Esophagus mucosa (tissue), 1 donor: ENCODE results near the gene PALD1. TPM values are rescaled to one million over a fixed set of nuclear protein-coding genes. Genes with fewer than 3 reads are reported as not detected.

Experiments used
- ATAC-seq: fragments of 200-7000 bp; cut with Tn5 transposase; one replicate; pipeline ENCODE4 v1.9.1; 2020
- total RNA-seq: library from RNA; stranded (reverse); gene quantifications from one replicate; pipeline ENCODE4 v1.2.4, GENCODE V29; 2023
- donor health status: DM: yes; HTN: yes; CAD: no.

The PALD1 gene
- total RNA-seq, 1 donor from 2014 or later, result 4.6 TPM

DNA sequence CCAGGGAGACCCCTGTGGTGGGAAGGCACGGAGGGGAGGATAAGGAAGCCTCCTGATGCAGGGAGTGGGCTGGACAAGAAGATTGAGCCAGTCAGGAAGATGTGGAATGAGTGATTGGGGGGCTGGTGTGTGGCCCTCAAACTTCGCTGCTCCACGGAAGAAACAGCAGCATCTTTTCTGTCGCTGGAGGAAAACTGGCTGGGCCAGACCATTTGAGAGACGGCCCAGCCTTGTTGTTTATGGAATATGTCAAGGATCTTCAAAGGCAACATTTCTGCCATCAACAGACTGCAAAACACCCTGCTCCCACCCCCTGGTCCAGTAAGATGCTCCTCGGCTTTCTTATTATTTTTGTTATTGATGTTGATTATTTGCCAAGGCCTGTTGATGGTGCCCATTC, 29.4 kb downstream of the PALD1 start:
- no peak for ATAC-seq

DNA sequence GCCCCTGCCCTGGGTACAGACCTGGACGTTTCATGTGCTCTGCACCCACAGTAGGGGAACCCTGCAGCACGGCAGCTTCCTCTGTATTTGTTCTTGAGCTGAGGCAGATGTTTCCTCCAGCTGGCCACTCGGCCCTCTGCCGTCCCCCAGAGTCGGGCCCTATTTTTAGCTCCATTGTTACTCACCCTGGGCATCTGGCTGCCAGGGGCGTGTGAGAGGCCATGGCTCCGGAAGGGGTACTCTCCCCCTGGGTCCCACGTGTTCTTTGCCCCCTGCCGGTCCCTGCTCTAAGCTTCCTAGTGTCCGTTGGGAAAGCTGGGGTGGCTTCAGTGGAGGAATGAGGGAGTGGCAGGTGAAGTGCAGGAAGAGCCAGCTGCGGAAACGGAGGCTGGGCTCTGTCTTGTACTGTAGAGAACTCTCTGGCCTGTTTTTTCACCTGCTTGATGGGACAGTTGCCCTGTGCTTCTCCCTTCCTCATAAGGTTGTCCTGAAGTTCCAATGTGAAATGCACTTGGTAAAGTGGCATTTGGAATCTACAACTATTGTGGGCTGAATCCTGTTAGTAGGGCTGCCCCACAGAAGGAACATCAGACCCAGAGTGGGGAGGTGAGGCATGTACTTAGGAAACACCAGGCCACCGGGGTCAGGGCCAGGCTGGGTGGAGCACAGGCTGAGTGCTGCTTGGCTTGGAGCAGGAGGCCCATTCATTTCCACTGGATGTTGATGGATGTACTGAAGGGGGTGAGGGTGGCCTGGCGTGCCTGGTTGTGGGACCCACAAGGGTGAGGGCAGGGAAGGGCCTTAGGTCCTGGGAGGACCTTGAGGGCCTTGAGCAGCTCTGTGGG, 30.6 kb downstream of the PALD1 start:
- peak; percentile 39 for ATAC-seq

DNA sequence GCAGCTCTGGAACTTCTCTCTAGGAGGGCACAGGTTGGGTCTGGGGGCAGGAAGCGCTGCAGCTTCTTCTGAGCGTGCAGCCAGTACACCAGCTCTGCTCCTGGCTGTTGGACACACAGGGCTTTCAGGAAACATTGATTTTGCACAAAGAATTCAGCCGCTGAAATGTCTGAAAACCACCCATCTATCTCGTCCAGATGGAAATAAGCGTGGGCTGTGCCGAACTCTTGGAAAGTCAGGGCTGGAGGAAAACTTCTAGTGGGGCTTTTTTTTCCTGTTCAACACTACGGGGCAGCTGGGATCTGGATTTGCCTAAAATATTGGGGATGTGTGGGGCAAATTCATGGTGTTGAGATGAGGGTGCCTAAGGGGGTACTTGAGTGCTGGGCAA, 31.2 kb downstream of the PALD1 start:
- no peak for ATAC-seq

DNA sequence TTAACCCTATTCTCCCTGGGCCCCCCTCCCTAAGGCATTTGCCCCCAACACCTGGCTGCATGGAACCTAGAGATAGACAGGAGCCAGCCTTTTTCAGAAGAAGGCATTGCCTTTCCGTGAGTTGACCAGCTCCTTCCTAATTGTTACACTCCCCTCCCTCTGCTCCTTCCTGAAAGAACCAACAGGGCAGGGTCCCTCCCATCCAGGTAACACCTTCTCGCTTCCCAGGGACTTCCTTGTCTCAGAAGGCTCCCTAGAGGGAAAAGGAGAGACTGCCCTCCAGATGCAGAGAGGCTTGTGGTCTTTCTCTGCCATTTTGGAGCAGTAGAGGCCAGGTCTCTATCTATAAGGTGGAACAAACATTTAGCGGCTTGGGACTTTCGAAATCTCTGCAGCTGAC, 31.9 kb downstream of the PALD1 start:
- no peak for ATAC-seq

DNA sequence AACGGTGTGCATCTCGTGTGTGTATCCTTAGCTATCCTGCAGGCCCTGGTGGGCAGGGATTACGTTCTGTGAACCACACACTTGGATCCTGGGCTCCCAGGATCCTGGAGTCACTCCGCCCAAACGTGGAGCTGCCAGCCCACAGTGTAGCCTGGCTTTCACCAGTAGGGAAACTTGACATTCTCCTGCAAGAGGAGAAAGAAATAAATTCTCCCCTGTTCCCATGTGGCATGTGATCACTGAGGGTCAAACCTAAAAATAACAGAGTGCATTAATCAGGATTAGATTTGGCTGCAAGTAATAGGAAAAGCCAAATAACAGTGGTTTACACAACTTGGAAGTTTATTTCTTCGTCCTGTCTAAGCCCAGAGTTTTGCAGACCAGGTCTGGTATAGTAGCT, 32.3 kb downstream of the PALD1 start:
- ATAC-seq, result no peak

DNA sequence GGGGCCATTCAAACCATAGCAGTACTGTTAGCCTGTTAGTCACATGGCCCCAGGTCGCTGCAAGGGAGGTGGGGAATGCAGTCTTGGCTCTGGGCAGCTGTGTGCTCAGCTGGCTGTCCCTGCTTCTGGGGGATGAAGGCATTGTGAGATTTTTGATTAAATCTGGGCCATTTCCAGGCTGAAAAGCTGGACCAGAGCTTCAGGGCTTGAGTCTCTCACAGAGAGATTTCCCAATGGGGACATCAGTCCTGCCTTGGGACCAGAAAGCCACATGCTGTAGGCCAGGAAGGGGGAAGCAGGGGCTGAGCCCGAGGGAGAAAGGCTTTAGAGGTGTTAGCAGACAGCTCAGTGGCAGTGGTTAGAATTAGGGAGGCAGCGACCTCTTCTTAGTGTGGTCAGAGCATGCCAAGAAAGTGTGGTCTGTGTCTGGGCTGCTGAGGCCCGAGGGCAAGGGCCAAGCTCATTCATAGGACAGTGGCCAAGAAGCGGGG, 33.6 kb downstream of the PALD1 start:
- no peak for ATAC-seq

DNA sequence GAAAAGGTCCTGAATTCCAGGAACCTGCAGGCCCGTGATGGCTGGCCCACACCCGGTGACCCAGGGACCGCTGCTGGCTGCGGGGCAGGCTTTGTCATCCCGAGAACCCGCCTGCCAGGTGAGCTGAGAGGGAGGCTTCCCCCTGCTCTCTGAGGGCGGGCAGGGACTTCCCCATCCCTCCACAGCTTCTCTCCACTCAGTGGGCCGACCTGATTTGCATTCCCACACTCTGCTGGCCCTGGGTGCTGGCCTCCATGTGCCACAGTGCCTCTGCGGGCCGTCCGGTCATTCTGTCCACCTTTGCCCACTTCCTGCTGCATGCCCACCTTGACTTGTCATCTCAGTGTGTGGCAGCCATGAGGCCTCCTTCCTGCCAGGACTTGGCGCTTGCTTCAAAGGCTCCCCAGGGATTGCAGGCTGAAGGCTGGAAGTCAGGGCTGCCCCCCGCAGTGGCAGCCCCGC, 35.3 kb downstream of the PALD1 start:
- ATAC-seq, result no peak

DNA sequence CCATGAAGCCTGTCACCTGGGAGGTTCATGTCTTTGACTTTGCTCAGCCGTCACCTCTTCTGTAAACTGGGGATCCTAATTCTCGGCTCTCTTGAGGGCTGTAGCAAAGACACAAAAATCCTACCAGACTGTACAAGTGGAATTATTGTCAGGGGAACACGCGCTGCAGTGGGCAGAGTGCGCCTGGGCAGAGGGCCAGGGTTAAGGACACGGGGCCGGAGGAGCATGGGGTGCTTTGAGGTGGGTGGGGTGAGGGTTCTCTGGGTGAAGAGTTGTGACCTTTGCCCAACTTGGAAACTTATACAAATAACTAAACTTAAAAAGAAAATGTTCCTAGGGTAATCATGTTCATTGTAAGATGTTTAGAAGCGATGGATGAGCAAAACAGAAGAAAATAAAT, 36.0 kb downstream of the PALD1 start:
- no peak for ATAC-seq

DNA sequence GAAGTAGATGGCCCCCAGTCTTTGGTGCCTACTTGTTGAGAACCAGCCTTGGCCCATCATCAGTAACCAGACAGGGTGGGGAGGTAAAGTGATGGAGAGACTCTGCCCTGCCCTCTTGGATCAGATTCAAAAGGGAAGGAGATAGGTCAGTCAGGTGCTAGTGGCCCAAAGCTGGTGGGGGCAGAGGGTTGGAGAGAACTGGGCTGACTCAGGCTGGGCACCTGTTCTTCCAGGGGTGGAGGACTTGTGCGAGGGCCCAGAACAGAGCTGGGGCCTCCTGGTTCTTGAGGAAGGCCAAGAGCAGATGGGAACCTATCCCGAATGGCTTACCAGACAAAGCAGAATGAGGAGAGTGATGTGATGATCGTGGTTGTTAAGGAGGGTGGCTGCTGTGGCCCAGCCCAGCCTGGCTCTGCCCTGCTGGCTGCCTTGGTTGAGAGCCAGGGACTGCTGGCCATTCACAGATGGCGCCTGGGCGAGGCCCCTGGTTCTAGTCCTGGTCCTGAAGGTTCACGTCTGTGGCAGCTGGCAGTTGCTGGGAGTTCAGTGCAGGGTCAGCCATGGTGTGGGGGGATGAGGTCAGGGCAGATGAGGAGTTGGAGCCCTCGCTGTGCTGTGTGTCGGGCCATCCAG, 36.6 kb downstream of the PALD1 start:
- ATAC-seq, result no peak

DNA sequence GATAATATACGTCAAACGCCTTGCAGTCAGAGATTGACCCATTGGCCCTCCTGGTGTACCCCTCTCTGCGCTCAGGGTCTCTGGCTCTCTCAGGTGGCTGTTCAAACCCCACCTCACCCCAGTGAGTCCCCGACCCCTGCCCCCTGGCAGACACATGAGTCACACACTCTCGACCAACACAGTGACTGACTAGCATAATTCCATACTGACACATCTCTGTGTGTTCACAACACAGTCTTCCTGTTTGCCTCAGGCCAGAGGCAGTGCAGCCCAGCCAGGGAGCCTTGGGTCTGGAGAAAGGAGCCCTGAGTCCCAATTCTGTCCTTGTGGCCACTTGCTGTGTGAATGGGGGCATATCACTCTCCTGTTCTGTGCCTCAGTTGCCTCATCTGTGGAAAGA, 40.1 kb downstream of the PALD1 start:
- peak; percentile 22 for ATAC-seq

DNA sequence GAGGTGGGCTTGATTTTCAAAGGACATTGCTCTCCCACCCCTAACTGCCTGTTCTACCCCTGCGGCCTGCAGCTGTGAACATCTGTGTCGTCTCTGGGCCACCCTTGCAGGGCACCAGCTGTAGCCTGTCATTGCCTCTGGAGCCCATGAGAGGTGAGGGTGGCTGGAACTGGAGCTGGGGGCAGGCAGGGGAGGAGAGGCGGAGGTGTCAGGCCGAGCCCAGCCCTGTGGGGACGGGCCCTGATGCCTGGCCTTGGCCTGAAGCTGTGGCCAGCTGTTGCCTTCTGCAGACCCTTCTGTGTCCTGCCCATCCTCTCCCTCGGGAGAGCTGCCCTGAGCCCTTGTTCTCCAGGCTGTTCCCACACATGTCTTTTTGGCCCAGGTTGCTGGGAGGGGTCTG, 44.5 kb downstream of the PALD1 start:
- ATAC-seq, result no peak

DNA sequence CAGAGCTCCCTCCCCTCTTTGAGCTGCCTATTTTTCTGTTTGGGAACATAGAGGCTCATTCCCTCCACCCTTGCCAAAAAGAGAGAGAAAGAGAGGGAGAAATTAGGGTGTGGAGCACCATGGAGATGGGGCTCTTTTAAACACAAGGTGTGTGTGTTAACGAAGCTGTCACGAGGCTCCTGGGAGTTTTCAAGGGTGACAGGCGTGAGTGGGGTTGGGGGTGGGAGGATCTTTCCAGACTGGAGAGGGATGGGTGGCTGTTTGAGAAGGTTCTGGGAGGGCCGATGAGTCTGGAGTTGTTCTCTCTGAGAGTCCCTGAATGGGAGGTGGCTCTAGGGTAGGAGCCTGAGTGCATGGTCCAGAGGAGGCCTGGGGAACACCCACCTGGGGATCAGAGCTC, 45.0 kb downstream of the PALD1 start:
- no peak for ATAC-seq

DNA sequence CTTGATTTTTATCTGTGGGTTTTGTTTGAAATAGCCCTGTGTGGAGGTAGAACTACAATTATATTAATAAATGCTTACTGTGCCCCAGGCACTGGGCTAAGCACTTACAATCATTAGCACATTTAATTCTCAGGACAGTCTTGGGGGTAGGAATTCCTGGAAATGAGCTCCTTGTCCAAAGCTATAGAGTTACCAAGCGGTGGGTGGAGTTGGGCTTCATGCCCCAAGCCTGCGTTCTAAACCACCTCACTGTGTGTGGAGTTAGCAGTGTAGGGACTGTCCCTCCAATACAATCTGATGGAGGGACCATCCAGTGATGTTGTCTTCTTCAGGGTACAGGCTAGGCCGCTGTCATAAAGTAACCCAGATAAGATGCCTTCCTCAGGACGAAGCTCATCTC, 49.7 kb downstream of the PALD1 start:
- ATAC-seq, result no peak

DNA sequence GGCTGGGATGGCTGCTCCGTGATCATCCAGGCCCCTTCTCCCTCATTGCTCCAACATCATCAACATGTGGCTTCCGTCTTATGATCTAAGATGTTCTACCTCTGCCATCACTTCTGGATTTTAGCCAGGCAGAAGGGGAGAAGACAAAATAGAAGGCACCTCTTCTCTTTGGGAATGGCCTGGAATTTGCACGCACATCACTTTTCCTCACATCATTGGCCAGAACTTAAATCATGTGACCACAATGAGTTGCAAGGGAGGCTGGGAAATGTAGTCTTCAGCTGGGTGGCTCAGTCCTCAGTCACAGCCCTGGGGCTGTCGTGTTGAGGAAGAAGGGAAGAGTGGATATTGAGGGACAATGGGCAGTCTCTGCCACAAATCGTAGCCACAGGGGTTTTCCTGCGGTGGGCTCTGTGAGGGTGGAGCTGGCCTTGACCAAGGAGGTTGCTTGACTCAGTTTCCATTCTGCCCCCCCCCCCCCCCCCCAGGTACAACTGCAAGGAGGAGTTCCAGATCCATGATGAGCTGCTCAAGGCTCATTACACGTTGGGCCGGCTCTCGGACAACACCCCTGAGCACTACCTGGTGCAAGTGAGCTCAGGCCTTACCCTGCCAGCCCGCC, 50.3 kb downstream of the PALD1 start:
- ATAC-seq, result peak; percentile 50

DNA sequence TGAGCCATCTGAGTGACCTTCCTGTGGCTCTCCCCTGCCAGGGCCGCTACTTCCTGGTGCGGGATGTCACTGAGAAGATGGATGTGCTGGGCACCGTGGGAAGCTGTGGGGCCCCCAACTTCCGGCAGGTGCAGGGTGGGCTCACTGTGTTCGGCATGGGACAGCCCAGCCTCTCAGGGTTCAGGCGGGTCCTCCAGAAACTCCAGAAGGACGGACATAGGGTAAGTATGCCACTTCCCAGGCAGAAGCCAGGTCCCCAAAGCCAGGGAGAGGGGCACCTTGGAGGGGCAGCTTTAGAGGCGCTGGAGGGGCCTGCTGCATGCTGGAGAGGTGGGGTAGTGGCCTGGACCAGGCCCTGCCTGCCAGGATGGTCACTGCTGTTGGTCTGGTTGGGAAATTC, 51.3 kb downstream of the PALD1 start:
- ATAC-seq, result no peak

DNA sequence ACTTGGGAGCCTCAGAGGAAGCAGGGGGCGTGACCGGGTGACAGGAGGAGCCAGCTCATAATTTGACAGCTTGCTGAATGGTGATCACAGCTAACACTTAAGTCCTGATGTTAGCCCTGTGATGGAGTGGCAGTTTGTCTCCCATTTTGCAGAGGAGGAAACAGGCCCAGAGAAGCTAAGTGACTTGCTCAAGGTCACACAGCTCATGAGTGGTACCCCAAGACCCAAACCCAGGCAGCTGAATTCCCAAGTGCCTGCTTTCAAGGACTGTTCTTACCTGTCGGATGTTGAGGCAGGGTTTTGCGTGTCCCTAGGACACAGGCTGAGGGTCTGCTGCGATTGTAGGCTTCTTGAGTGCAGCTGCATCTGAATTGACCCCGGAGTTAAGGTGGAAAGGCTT, 51.7 kb downstream of the PALD1 start:
- no peak for ATAC-seq

DNA sequence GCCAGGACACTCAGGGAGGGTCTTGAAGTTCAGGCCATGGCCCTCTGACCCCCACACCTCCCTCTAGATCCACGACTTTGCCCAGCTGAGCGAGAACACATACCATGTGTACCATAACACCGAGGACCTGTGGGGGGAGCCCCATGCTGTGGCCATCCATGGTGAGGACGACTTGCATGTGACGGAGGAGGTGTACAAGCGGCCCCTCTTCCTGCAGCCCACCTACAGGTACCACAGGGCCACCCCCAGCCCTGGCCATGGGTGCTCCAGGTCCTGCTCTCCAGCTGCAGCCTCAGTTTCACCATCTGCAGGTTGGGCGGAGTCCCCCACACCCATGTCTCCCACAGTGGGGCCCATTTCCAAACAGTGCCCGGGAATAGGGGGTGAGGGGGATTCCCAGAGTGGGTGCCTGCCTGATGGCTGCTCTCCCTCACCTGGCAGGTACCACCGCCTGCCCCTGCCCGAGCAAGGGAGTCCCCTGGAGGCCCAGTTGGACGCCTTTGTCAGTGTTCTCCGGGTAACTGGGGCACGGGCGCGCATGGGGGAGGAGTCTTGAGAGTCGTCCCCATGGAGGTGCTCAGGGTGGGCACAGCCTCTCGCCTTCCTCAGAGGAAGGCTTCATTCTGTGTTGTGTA, 54.1 kb downstream of the PALD1 start:
- ATAC-seq, result no peak

DNA sequence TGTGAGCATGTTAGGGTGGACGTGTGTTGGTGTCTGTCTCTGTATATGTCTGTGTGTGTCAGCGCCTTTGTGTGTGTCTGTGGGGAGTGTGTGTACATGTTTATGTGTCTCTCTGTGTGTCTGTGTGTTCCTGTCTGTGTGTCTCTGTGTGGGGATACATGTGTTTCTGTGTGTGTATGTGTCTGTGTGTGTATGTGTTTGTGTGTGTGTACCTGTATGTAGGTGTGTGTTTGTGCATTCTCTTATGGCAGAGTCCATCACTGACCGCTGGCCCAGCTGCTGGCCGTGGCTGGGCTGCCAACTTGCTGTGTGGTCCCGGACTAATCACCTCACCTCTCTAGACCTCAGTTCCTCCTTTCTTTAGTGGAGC, 54.6 kb downstream of the PALD1 start:
- ATAC-seq, result no peak

DNA sequence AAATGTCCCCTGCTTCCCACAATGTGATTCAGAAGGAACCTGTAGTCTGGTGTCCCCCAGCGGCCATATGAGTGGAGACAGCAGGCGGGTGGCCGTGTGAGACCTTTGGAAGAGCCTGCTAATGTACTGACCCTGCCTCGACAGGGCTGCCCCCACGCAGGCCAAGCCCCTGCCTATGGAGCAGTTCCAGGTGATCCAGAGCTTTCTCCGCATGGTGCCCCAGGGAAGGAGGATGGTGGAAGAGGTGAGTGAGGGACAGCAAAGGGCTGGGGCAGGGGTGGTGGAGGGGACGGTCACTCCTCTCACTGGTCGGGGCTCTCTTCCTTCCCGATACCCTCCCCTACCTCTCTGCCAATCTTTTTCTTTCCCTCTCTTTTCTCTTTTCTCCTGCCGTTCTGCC, 55.7 kb downstream of the PALD1 start:
- ATAC-seq, result no peak

DNA sequence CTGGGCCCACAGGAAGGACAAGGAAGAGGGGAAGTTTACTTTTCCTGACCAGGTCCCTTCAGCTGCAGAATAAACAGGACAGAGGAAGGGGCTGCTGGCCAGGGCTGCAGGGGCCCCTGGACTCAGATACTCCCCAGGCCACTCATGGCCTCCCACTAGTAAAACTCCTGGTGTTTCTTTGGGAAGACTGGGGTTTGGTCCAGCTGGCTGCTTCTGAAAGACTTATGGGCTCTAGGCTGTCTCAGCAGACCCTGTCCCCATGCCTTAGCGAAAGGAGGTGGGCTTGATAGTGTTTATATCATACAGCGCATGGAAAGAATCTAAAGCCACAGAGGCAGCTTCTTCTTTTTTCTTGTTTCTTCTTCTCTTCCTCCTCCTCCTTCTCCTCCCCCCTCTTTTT, 56.4 kb downstream of the PALD1 start:
- no peak for ATAC-seq

DNA sequence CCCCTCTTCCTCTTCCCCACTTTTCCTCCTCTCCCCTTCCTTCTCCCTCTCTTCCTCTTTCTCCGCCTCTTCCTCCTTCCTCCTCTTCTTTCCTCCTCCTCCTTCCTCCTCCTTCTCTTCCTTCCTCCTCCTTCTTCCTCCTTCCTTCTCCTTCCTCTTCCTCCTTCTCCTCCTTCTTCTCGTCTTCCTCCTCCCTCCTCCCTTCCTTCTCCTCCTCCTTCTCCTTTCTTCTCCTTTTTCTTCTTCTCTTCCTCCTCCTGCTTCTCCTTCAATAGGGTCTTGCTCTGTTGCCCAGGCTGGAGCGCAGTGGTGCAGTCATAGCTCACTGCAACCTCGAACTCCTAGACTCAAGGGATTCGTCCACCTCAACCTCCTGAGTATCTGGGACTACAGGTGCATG, 56.9 kb downstream of the PALD1 start:
- no peak for ATAC-seq

DNA sequence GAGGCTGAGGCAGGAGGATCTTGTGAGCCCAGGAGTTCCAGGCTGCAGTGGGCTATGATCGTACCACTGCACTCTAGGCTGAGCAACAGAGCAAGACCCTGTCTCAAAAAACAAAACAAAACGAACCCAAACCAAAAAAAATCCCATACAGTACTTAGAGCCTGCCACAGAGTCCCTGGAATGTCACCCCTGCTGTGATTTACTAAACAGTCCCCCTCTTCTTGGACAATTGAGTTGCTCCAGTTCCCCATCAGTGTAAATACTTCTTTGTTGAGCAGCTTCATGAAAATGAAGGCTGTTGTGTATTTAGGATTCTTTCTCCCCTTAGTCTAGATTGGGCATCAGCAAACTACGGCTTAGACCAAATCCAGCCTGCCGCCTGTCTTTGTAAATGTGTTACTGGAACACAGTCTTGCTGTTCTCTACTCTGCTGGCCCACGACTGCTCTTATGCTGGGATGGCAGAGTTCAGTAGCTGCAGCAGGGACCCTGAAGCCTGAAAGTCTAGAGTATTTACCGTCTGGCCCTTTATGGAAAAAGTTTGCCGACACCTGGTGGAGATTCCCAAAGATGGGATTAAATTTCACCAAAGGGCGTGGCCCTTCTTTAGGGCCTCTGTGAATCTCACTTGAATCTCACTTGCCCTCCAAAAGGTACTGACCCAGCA, 57.8 kb downstream of the PALD1 start:
- no peak for ATAC-seq
